ENCODE data around the gene STAG3. TPM values are rescaled to one million over a fixed set of nuclear protein-coding genes. Genes with fewer than 3 reads are reported as not detected.

STAG3 gene
- polyA plus RNA-seq, 1 donor from 2014 or later: 0.64 TPM

DNA sequence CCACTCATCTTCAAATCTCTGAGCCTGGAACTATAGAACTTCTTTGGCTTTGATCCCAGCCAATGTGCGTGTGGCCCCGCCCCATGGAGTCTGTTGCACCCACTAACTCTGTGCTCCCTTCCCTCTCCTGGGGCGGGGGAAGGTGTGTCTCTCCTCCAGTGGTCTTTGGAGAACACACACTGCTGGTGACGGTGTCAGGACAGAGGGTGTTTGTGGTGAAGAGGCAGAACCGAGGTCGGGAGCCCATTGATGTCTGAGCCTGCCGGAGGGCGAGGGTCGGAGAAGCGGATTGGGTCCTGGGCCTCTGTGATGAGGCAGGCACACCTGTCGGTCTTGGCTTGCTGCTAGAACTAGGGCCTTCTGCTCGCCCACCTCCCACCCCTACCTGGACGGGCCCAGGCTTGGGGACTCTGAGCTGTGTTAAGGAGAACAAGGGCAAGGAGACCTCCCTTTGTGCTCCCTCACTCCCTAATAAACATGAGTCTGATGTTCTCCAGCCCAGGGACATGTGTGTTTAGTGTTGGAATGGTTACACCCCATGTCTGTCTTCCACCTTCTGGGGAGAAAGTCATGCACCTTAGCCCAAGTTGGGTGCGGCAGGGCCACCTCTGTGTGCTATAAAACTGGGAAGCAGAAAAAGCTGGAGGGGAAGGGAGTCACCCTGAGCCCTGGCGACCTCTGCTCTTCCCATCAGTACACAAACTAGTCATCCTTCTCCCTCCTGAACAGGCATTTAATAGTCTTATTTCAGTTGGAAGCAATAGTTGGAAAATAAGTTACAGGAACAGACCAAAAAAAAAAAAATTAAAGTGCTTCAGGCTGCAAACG, 23.8 kb upstream of the STAG3 start:
- TF ChIP-seq MXI1 (conservative IDR thresholded peaks at IDR 0.05; ENCODE audit: poor library complexity, severe bottlenecking) (no peak), EP300 (conservative IDR thresholded peaks at IDR 0.05; ENCODE audit: poor library complexity, severe bottlenecking) (no peak), RAD21 (conservative IDR thresholded peaks at IDR 0.05) (no peak), SMC3 (conservative IDR thresholded peaks at IDR 0.05; ENCODE audit: poor library complexity) (no peak), POLR2AphosphoS5 (IDR thresholded peaks at IDR 0.05) (no peak), EZH2 (IDR thresholded peaks at IDR 0.05; ENCODE audit: borderline replicate concordance, insufficient read depth, low read length, poor library complexity, severe bottlenecking) (no peak), TAF1 (IDR thresholded peaks at IDR 0.05; ENCODE audit: low read depth) (no peak)
- TF ChIP-seq, protein P1, sequence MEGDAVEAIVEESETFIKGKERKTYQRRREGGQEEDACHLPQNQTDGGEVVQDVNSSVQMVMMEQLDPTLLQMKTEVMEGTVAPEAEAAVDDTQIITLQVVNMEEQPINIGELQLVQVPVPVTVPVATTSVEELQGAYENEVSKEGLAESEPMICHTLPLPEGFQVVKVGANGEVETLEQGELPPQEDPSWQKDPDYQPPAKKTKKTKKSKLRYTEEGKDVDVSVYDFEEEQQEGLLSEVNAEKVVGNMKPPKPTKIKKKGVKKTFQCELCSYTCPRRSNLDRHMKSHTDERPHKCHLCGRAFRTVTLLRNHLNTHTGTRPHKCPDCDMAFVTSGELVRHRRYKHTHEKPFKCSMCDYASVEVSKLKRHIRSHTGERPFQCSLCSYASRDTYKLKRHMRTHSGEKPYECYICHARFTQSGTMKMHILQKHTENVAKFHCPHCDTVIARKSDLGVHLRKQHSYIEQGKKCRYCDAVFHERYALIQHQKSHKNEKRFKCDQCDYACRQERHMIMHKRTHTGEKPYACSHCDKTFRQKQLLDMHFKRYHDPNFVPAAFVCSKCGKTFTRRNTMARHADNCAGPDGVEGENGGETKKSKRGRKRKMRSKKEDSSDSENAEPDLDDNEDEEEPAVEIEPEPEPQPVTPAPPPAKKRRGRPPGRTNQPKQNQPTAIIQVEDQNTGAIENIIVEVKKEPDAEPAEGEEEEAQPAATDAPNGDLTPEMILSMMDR (IDR thresholded peaks at IDR 0.05; ENCODE audit: poor library complexity, severe bottlenecking): no peak
- TF ChIP-seq, protein P2, sequence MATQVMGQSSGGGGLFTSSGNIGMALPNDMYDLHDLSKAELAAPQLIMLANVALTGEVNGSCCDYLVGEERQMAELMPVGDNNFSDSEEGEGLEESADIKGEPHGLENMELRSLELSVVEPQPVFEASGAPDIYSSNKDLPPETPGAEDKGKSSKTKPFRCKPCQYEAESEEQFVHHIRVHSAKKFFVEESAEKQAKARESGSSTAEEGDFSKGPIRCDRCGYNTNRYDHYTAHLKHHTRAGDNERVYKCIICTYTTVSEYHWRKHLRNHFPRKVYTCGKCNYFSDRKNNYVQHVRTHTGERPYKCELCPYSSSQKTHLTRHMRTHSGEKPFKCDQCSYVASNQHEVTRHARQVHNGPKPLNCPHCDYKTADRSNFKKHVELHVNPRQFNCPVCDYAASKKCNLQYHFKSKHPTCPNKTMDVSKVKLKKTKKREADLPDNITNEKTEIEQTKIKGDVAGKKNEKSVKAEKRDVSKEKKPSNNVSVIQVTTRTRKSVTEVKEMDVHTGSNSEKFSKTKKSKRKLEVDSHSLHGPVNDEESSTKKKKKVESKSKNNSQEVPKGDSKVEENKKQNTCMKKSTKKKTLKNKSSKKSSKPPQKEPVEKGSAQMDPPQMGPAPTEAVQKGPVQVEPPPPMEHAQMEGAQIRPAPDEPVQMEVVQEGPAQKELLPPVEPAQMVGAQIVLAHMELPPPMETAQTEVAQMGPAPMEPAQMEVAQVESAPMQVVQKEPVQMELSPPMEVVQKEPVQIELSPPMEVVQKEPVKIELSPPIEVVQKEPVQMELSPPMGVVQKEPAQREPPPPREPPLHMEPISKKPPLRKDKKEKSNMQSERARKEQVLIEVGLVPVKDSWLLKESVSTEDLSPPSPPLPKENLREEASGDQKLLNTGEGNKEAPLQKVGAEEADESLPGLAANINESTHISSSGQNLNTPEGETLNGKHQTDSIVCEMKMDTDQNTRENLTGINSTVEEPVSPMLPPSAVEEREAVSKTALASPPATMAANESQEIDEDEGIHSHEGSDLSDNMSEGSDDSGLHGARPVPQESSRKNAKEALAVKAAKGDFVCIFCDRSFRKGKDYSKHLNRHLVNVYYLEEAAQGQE (IDR thresholded peaks at IDR 0.05; ENCODE audit: borderline replicate concordance): no peak
- no peaks in the 10 kb centered on the region for H3K9me2 ChIP-seq (ENCODE audit: insufficient read depth, low read length)
- no peak overlapping the region for H3K9ac ChIP-seq (ENCODE audit: low read length)

DNA sequence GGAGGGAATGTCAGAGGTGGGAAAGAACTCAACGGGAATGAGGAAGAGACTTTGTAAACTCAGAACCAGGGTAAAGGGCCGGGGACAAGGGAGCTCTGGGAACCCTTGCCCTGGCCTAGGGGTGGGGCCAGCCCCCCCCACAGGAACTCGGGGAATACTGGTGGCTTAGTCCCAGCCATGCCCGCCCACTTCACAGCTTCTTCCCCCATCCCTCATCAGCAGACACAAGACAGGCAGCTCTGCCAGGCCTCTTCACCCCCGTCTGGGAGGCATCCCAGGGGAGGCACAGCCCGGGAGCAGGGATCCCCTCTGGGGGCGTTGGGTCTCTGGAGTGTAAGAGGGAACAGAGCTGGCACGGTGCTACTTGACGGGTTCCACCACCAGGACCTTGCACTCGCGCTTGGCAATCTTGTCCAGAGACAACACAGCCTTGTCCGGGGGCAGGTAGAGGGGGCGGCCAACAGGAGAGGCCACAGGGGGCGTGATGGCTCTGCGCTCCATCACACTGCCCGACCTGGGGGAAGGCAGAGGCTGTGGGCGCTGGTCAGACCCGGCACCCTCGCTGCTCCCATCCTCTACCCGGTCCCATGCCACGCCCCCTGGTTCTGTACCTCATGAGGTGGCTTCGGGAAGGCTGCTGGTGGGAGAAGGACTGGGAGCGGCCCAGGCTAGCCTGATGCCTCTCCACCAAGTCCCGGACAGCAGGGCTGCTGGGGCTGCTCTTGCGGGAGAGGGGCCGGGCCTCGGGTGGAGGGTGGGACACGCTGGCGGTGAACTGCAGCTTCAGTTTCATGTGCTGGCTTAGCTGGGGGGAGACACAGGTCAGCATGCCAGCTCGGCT, 22.8 kb upstream of the STAG3 start:
- no peak overlapping the region for H3K4me3 ChIP-seq (ENCODE audit: low read length)
- H2AFZ ChIP-seq (ENCODE audit: low read depth, low read length): no peak overlapping the region
- TF ChIP-seq TAF1 (IDR thresholded peaks at IDR 0.05; ENCODE audit: low read depth) (no peak), RAD21 (conservative IDR thresholded peaks at IDR 0.05) (no peak), EP300 (conservative IDR thresholded peaks at IDR 0.05; ENCODE audit: poor library complexity, severe bottlenecking) (no peak), SMC3 (conservative IDR thresholded peaks at IDR 0.05; ENCODE audit: poor library complexity) (no peak), MXI1 (conservative IDR thresholded peaks at IDR 0.05; ENCODE audit: poor library complexity, severe bottlenecking) (no peak), POLR2AphosphoS5 (IDR thresholded peaks at IDR 0.05) (no peak), EZH2 (IDR thresholded peaks at IDR 0.05; ENCODE audit: borderline replicate concordance, insufficient read depth, low read length, poor library complexity, severe bottlenecking) (no peak)
- TF ChIP-seq, protein P1 (IDR thresholded peaks at IDR 0.05; ENCODE audit: poor library complexity, severe bottlenecking): no peak
- TF ChIP-seq, protein P2 (IDR thresholded peaks at IDR 0.05; ENCODE audit: borderline replicate concordance): no peak
- H3K4me2 ChIP-seq (ENCODE audit: low read length): no peak overlapping the region
- H3K27ac ChIP-seq (ENCODE audit: low read length): no peak overlapping the region
- no peaks in the 10 kb centered on the region for H3K27me3 ChIP-seq (ENCODE audit: insufficient read depth, low read depth, low read length)
- H4K20me1 ChIP-seq (ENCODE audit: insufficient read depth): no peaks in the 10 kb centered on the region
- H3F3A ChIP-seq (ENCODE audit: insufficient read depth, low read length, poor library complexity, severe bottlenecking): no peaks in the 10 kb centered on the region
- H3K79me2 ChIP-seq (replicated peaks; ENCODE audit: insufficient read depth, low read length): peaks cover 5% of the 10 kb centered on the region
- H3K9me3 ChIP-seq (ENCODE audit: low read length): no peaks in the 10 kb centered on the region
- H3K36me3 ChIP-seq (ENCODE audit: insufficient read depth, low read length): no peaks in the 10 kb centered on the region
- no peaks in the 10 kb centered on the region for H3K9me2 ChIP-seq (ENCODE audit: insufficient read depth, low read length)
- no peak overlapping the region for H3K9ac ChIP-seq (ENCODE audit: low read length)

More for the DNA sequence above, 23.8 kb upstream of the STAG3 start:
- Histone ChIP-seq H3F3A (ENCODE audit: insufficient read depth, low read length, poor library complexity, severe bottlenecking) (no peaks in the 10 kb centered on the region), H2AFZ (ENCODE audit: low read depth, low read length) (no peak overlapping the region), H3K36me3 (ENCODE audit: insufficient read depth, low read length) (no peaks in the 10 kb centered on the region), H3K27me3 (ENCODE audit: insufficient read depth, low read depth, low read length) (no peaks in the 10 kb centered on the region), H3K9me3 (ENCODE audit: low read length) (no peaks in the 10 kb centered on the region), H4K20me1 (ENCODE audit: insufficient read depth) (no peaks in the 10 kb centered on the region), H3K4me2 (ENCODE audit: low read length) (no peak overlapping the region), H3K4me3 (ENCODE audit: low read length) (no peak overlapping the region), H3K27ac (ENCODE audit: low read length) (no peak overlapping the region), H3K79me2 (replicated peaks; ENCODE audit: insufficient read depth, low read length) (peaks cover 14% of the 10 kb centered on the region)
